ENCODE data around the gene IGFALS.

IGFALS gene

GRCh38 chr16:1792836-1793577 is 498 bp downstream of the IGFALS start:
- DNase-seq (ENCODE audit: low read depth in 2 of 2) = no peak
- H3K4me3 ChIP-seq (replicated peaks in 1 of 2; ENCODE audit: low read depth in 2 of 2, low read length in 2 of 2) = no peak overlapping the region
- no peak for TF ChIP-seq CTCF (IDR thresholded peaks at IDR 0.05; ENCODE audit: low read depth, low read length)

- no peak for DNase-seq (ENCODE audit: low read depth in 2 of 2)
- H3K4me3 ChIP-seq (replicated peaks in 1 of 2; ENCODE audit: low read depth in 2 of 2, low read length in 2 of 2) = no peak overlapping the region
- no peak for TF ChIP-seq CTCF (IDR thresholded peaks at IDR 0.05; ENCODE audit: low read depth, low read length)
Measured at GRCh38 chr16:1791943-1792812, 1.3 kb downstream of the IGFALS start.

GRCh38 chr16:1791256-1791942 is 2.1 kb downstream of the IGFALS start:
- DNase-seq (ENCODE audit: low read depth in 2 of 2) = no peak
- H3K4me3 ChIP-seq (replicated peaks in 1 of 2; ENCODE audit: low read depth in 2 of 2, low read length in 2 of 2) = no peak overlapping the region
- TF ChIP-seq CTCF (IDR thresholded peaks at IDR 0.05; ENCODE audit: low read depth, low read length) = no peak

- no peak for DNase-seq (ENCODE audit: low read depth in 2 of 2)
- TF ChIP-seq CTCF (IDR thresholded peaks at IDR 0.05; ENCODE audit: low read depth, low read length) = no peak
- H3K4me3 ChIP-seq (replicated peaks in 1 of 2; ENCODE audit: low read depth in 2 of 2, low read length in 2 of 2) = no peak overlapping the region
Measured at GRCh38 chr16:1790611-1791255, 2.8 kb downstream of the IGFALS start.

- TF ChIP-seq CTCF (IDR thresholded peaks at IDR 0.05; ENCODE audit: low read depth, low read length) = no peak
- no peak for DNase-seq (ENCODE audit: low read depth in 2 of 2)
- H3K4me3 ChIP-seq (replicated peaks in 1 of 2; ENCODE audit: low read depth in 2 of 2, low read length in 2 of 2) = no peak overlapping the region
Measured at GRCh38 chr16:1790261-1790610, 3.3 kb downstream of the IGFALS start.

GRCh38 chr16:1789643-1790045 is 3.9 kb downstream of the IGFALS start:
- DNase-seq (ENCODE audit: low read depth in 2 of 2) = no peak
- no peak for TF ChIP-seq CTCF (IDR thresholded peaks at IDR 0.05; ENCODE audit: low read depth, low read length)
- no peak overlapping the region for H3K4me3 ChIP-seq (replicated peaks in 1 of 2; ENCODE audit: low read depth in 2 of 2, low read length in 2 of 2)

Data from cardiac fibroblast (primary cell).